Progenitor cell of endocrine pancreas (in vitro differentiated cells): ENCODE data around the gene ZBTB20. TPM values are rescaled to one million over a fixed set of nuclear protein-coding genes. Genes with fewer than 3 reads are reported as not detected.

Experiments
- DNase-seq: peaks from one replicate; pipeline ENCODE4 v3.0.0; 2021; ENCODE audit warnings: low spot score; ENCODE audit not compliant: unreplicated experiment
- H3K27ac Mint-ChIP-seq: 2 replicates; pipeline ENCODE4 v1.8.0; 2021; ENCODE audit warnings: mild to moderate bottlenecking, moderate library complexity, mixed read lengths
- H3K27me3 Mint-ChIP-seq: 2 replicates; pipeline ENCODE4 v1.8.0; 2021; ENCODE audit warnings: mixed read lengths
- H3K36me3 Mint-ChIP-seq: 2 replicates; pipeline ENCODE4 v1.8.0; 2022; ENCODE audit warnings: mixed read lengths; ENCODE audit not compliant: insufficient read depth
- H3K4me1 Mint-ChIP-seq: 2 replicates; pipeline ENCODE4 v1.8.0; 2021; ENCODE audit warnings: low read depth, mixed read lengths
- H3K4me3 Mint-ChIP-seq: 2 replicates; pipeline ENCODE4 v1.8.0; 2021; ENCODE audit warnings: low read depth, mild to moderate bottlenecking, moderate library complexity, mixed read lengths
- H3K9me3 Mint-ChIP-seq: 2 replicates; pipeline ENCODE4 v1.8.0; 2021; ENCODE audit warnings: low read depth, mixed read lengths
- total RNA-seq: library from RNA; stranded (reverse); gene quantifications from 2 replicates; pipeline ENCODE4 v1.2.1, GENCODE V29; 2021
- TF ChIP-seq, protein P1 (sequence below): fragments of 200-600 bp; sonication (generic); IDR thresholded peaks from one replicate; pipeline ENCODE4 v1.5.0; 2021; ENCODE audit warnings: antibody characterized with exemption, mild to moderate bottlenecking; ENCODE audit not compliant: unreplicated experiment

Gene ZBTB20
- total RNA-seq, 1 donor from 2014 or later = 27.3 TPM

DNA sequence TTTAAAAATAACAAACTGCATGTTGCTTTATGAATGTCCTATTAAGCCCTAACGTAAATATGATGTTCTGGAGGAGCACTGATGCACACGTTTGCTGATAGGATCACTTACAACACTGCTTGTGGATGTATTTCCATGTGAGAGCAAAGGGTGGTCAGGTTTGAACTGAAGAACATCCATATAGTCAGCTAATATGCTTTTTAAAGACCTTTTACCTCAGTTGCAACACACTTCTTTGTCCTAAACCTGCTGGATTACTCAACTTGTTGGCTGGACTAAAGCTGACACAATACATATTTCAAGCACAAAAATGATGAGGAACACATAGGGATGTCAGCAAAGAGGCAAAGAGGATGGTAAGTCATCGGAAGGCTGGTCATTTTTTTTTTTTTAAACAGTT, 666.6 kb downstream of the ZBTB20 start:
- no peaks in the 10 kb centered on the region for H3K9me3 Mint-ChIP-seq
- H3K4me3 Mint-ChIP-seq = no peak overlapping the region
- no peaks in the 10 kb centered on the region for H3K36me3 Mint-ChIP-seq
- H3K4me1 Mint-ChIP-seq = no peaks in the 10 kb centered on the region
- DNase-seq = no peak
- no peaks in the 10 kb centered on the region for H3K27me3 Mint-ChIP-seq
- TF ChIP-seq, protein P1, sequence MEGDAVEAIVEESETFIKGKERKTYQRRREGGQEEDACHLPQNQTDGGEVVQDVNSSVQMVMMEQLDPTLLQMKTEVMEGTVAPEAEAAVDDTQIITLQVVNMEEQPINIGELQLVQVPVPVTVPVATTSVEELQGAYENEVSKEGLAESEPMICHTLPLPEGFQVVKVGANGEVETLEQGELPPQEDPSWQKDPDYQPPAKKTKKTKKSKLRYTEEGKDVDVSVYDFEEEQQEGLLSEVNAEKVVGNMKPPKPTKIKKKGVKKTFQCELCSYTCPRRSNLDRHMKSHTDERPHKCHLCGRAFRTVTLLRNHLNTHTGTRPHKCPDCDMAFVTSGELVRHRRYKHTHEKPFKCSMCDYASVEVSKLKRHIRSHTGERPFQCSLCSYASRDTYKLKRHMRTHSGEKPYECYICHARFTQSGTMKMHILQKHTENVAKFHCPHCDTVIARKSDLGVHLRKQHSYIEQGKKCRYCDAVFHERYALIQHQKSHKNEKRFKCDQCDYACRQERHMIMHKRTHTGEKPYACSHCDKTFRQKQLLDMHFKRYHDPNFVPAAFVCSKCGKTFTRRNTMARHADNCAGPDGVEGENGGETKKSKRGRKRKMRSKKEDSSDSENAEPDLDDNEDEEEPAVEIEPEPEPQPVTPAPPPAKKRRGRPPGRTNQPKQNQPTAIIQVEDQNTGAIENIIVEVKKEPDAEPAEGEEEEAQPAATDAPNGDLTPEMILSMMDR = no peak
- H3K27ac Mint-ChIP-seq = no peak overlapping the region

DNA sequence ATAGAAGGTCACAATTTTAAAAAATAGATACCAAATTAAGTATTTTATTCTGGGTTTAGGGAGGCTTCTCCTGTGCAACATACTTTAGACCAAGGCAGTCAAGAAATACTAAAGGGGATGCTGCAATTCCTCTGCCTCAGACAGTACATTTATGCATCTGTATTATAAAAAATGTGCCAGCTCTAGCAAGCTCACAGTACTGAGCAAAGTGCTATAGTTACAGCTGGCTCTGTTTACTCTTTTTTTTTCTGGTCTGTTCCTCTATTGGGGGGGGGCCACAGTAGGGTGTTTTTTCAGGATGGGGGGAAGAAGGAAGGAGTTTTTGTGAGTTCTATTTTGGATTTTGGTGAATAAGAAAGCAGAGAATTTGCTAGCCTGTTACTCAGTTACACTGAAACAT, 668.3 kb downstream of the ZBTB20 start:
- no peak overlapping the region for H3K4me3 Mint-ChIP-seq
- DNase-seq = no peak
- no peaks in the 10 kb centered on the region for H3K36me3 Mint-ChIP-seq
- H3K27me3 Mint-ChIP-seq = no peaks in the 10 kb centered on the region
- TF ChIP-seq, protein P1 = no peak
- H3K4me1 Mint-ChIP-seq = no peaks in the 10 kb centered on the region
- H3K27ac Mint-ChIP-seq = no peak overlapping the region
- no peaks in the 10 kb centered on the region for H3K9me3 Mint-ChIP-seq

DNA sequence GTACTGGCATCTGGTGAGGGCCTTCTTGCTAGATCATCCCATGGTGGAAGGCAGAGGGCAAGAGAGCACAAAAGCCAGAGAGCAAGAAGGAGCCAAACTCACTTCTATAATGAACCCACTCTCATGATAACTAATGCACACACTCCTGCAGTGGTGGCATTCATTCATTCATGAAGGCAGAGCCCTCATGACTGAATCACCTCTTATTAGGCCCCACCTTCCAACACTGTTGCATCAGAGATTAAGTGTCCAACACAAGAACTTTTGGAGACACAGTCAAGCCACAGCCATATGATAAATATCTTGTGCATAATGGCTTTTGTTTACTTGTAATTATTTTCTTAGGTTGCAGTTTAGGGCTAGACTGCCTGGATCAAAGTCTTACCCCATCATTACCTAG, 670.6 kb downstream of the ZBTB20 start:
- no peaks in the 10 kb centered on the region for H3K36me3 Mint-ChIP-seq
- no peaks in the 10 kb centered on the region for H3K9me3 Mint-ChIP-seq
- TF ChIP-seq, protein P1 = no peak
- no peak overlapping the region for H3K27ac Mint-ChIP-seq
- H3K4me1 Mint-ChIP-seq = peaks cover under 1% of the 10 kb centered on the region
- H3K27me3 Mint-ChIP-seq = no peaks in the 10 kb centered on the region
- no peak overlapping the region for H3K4me3 Mint-ChIP-seq
- no peak for DNase-seq

DNA sequence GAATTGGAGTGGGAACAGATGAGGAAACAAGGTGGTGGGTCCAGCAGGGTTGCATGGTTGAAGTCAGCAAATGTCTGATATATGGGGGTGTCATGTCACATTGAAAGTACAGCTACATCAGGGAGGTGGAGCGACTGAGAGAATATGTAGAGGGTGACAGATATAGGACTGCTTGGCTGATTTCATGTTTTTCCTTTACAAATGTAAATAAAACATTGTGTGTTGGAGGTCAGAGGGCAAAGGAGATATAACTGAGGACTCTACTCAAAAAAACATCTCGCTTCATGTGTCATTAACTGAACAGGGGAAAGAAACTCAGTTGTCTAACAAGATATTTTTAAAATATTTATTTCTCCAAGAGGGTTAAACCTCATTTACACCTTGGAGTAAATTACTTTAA, 675.6 kb downstream of the ZBTB20 start:
- H3K4me1 Mint-ChIP-seq = peaks cover 10% of the 10 kb centered on the region
- no peak overlapping the region for H3K4me3 Mint-ChIP-seq
- H3K27ac Mint-ChIP-seq = no peak overlapping the region
- no peaks in the 10 kb centered on the region for H3K9me3 Mint-ChIP-seq
- DNase-seq = no peak
- TF ChIP-seq, protein P1 = no peak
- H3K27me3 Mint-ChIP-seq = no peaks in the 10 kb centered on the region
- no peaks in the 10 kb centered on the region for H3K36me3 Mint-ChIP-seq

DNA sequence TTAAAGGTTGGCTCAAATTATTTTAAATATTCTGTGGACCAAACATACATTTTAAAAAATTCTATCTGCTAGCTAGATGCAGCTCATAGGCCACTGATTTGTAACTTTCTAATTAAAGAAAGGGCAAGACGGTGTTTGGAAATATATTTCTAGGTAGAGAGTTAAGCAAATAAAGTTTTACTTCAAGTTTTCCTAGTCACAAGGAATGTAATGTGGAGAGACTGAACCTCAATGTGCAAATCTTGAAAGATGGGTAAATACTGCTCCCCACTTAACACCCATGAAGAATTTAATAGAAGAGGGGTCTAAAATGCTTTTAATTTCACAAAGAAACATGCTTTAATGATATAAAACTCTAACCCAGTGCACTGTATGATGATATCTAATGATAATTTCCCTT, 678.0 kb downstream of the ZBTB20 start:
- Mint-ChIP-seq H3K4me3 (no peak overlapping the region), H3K4me1 (peaks cover 12% of the 10 kb centered on the region), H3K27me3 (no peaks in the 10 kb centered on the region), H3K9me3 (no peaks in the 10 kb centered on the region), H3K36me3 (no peaks in the 10 kb centered on the region), H3K27ac (no peak overlapping the region)
- DNase-seq = no peak
- TF ChIP-seq, protein P1 = no peak

DNA sequence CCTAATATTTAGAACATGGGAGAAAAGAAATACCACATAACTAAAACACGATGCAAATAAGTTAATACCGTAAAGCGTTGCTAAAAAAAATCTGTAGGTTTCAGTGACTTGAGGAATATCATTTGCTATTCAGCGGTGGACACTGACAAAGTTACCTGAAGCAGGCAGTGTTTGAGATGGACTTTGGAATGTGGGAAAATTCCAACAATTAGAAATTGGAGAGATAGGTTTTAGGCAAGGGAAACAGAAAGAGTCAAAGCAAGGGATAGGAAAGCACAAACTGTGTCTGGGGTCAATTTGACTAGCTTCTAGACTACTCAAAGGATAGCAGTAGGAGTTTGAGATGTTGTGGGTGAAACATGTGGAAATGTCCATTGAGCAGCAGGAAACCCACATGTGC, 680.3 kb downstream of the ZBTB20 start:
- Mint-ChIP-seq H3K4me1 (peaks cover 12% of the 10 kb centered on the region), H3K4me3 (no peak overlapping the region)
- TF ChIP-seq, protein P1 = no peak

More for the DNA sequence above, 680.3 kb downstream of the ZBTB20 start:
- Mint-ChIP-seq H3K36me3 (no peaks in the 10 kb centered on the region), H3K9me3 (no peaks in the 10 kb centered on the region), H3K27me3 (no peaks in the 10 kb centered on the region), H3K27ac (no peak overlapping the region)
- DNase-seq = no peak
